G401.6 (cell line): ENCODE results near the gene ATL3.
"Not testable (repeated sequence)": the region's sequence is repeated elsewhere in the genome, so short reads cannot be mapped to it uniquely, and the experiment has no call there.

Experiments used
- FAIRE-seq: peaks from 2 replicates; lab custom pipeline; 2012; peaks lifted over from hg19 to GRCh38; lab: Jason Lieb, UNC

ATL3 gene

DNA sequence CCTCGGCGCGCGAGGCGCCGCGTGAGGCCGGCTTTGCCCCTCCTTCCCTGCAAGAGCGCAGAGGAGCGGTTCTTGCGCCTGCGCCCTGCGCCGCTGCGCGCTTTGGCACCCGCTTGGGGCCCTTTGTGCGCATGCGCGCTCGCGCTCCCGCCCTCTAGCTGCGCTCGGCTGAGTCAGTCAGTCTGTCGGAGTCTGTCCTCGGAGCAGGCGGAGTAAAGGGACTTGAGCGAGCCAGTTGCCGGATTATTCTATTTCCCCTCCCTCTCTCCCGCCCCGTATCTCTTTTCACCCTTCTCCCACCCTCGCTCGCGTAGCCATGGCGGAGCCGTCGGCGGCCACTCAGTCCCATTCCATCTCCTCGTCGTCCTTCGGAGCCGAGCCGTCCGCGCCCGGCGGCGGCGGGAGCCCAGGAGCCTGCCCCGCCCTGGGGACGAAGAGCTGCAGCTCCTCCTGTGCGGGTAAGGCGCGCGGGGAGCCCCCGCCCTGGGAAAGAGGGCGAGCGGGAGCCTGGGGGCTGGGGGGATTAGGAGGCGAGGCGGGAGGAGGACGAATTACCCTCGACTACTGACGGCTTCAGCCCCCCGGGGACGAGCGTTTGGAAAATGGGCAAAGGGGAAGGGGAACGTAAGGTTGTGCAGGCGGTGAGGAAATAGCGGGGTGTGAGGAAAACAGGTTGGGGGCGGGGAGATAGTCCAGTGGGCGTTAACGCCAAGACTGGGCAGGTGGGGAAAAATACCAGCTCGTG is 10.3 kb upstream of the ATL3 start, which contains the start of gene RTN3:
Gene RTN3 (plus strand): TSS at position 180 of the 745 bp plus-strand sequence. CDS start 137 bp downstream, at position 317.
- FAIRE-seq = peak; percentile 95

DNA sequence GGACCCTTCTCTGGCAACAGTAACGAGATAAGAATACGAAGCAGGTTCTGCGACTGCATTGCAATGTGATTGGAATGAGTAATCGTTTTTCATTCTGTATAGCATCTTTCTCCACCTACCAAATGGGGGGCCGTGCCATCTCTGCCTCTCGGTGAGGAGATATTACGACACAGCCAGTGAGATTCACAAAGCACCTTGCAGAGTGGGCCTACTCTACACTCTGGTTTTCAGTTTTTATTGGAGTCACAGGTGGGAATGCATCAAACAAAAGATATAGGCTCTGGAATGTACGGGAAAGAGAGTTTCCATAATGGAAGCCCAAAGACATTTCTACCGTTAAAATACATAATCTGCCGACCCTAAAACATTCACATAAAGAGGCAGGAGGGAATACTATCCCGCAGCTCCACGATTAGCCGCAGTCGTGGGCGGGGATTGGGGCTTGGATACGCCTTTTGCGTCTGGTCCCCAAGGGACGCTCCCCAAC is 9.7 kb upstream of the ATL3 start:
- no peak for FAIRE-seq

DNA sequence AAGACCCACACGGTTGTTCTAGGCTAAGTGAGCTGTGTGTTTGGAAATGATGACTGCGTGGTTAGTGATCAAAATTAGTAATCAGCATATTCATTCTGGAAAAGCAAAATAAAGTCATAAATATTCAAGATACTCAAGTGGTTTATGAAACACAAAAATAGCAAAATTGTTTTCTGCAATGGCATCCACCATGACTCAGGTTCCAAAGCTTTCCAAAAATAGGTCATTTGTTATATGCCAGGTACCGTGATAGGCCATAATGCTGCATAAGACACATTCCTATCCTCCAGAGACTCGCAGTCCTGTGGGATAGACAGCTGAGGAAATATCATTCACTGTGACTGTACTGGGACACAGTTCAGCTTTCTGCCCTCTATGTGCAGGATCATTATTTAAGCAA is 2.4 kb upstream of the ATL3 start:
- no peak for FAIRE-seq

DNA sequence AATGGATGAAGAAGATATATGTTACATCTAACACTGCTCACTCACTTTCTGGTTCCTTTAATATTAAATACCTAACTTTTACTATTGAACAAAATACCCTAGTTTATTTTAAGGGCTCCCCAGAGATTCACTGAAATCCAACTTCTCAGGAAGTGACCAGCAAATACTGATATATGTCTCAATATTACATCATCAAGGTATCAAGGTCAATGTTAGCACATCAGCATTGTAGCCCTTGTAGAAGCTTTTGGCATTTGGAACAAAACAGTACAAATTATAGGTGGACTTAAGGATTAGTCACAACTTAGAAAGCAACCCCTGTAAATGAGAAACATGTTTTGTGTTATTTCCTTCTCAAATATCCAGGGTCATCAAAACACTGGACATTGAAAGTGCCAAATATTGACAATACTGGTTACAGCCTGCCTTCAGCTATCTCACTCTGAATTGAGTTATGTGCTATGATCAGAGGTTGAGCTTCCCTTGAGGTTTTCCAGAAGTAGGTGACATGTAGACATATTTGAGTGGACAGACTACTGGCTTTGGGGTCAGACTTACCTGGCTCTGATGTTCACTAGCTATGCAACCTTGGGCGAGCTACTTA is 1.9 kb upstream of the ATL3 start:
- no peak for FAIRE-seq

DNA sequence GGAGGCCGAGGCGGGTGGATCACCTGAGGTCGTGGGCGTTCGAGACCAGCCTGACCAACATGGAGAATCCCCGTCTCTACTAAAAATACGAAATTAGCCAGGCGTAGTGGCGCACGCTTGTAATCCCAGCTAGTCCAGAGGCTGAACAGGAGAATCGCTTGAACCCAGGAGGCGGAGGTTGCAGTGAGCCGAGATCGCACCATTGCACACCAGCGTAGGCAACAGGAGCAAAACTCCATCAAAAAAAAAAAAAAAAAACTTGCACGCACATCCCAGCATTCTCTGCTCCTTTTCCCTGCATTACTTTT is 934 bp upstream of the ATL3 start:
- no peak for FAIRE-seq

DNA sequence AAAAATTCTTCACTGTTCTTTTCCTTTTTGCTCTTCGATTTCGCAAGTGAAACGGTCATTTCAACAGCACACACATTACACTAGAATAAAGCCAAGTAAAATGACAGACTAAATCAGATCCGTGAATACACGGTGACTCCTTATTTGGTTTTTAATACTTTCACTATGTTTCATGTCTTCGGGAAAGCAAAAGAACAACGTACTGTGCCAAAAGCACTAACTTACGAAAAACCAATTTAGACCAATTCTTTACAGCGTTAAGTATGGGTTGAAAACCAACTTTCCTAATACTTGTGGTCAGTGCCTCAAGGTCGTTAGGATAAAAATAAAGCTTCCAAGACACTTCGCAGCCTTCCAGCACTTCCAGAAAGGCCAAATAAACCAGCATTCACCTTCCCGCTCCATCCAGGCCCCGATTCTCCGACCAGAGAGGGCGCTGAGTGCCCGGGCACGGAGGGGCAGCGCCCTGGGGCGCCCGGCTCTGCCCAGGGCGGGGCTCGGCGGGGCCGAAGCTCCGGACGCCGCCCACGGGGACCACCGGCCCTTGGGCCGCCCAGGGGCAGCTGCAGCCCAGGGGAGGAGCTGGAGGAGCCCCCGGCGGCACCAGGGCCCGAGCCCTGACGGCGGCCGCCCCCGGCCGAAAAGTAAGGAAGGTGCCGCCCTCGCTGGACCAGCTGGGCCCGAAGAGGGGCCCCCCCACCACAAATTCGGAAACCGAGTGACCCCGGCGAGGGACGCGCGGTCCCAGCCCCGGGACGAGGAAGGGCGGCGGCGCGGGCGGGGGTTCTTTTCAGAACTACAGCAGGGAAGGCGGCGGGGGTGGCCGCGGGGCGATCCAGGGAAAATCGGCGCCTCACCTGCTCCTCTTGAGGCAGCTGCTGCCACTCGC is 499 bp downstream of the ATL3 start:
- no peak for FAIRE-seq

DNA sequence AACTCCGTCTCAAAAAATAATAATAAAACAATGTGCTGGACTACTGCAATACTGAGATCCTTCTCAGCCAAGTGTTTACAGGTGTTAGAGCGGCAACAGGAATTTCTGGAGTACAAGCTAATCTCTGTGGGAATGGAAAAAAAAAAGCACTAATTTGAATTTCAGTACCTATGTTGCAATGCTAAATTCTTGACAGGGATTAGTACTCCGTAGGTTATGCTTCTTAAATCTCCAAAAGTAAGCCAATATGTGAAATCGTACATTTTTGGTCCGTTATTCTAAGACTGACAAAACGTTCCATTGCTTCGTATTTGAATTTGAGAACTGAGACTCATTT is 1.1 kb downstream of the ATL3 start:
- no peak for FAIRE-seq

DNA sequence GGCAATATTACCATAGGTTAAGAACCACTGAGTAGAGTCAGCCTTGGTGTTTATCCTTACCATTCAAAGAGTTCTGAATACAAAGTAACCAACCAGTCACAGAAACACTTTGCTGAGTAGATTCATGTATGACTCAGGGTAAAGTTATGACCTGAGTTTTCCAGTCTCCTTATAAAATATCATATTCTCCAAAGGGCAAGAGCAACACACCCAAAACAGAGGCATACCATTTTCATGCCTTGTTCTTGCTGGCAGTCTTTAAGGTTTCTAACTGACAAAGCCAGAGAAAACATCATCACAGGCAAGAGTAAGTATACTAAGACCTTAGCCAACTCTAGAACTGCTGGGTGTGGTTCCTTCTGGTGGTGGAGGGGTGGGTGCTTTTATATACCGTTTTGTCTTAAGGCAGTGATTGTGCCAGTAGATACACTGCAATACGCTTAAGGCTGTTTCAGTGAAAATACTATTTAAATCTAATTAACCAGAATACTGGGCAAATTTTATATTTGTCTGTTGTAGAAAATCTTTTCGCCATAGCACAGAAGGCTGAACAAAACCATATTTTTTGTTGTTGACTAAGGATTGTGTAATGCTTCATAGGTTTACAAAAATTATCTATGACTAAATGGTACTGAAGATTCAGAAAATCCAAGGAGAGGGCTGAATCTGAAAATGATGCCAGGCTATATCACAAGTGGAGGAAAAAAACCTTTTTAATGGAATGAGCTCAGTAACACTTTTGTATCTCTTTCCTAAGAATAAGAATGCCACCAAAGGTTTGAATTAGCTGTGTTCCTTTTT is 3.0 kb downstream of the ATL3 start:
- FAIRE-seq = no peak

DNA sequence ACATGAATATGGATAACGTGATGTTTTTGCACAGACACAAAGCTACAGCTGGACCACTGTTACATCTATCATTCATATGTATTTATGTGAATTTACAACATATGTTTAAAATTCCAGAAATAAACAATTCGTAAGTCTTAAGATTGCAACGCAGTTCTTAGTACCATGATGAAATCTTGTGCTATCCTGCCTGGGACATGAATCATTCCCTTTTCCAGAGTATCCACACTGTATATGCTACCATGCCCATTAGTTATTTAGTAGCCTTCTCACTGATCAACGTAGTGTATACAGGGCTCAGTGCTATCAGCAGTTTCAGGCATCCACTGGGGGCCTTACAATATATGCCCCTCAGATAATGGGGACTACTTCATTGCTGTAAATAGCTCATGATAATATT is 4.3 kb downstream of the ATL3 start:
- FAIRE-seq = no peak

DNA sequence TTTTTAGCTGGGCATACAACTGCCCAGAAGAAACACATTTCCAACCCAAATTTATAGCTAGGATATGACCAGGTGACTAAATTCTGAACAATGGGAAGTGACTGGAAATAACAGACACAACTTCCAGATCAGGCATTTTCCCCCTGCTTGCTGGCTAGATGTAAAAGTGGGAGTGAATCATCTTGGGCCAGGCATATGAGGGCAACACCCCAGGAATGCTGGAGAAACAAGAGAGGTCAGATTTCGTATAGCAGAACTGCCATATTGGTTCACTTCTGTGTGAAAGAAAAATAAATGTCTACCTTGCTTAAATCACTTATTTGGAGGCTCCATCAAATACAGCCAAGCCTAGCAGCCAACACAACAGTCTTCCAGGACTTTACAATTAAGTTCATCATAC is 7.4 kb downstream of the ATL3 start:
- FAIRE-seq = no peak

DNA sequence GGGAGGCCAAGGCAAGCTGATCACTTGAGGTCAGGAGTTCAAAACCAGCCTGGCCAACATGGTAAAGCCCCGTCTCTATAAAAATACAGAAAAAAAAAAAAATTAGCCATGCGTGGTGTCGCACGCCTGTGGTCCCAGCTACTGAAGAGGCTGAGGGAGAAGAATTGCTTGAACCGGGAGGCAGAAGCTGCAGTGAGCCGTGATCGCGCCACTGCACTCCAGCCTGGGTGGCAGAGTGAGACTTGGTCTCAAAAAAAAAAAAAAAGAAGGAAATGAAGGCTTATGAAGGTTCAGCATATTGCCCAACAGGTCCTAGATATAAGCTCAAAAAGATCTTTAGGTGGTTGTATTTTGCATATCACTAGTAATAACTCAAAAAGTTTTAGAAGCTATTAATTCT is 10.2 kb downstream of the ATL3 start:
- no peak for FAIRE-seq

DNA sequence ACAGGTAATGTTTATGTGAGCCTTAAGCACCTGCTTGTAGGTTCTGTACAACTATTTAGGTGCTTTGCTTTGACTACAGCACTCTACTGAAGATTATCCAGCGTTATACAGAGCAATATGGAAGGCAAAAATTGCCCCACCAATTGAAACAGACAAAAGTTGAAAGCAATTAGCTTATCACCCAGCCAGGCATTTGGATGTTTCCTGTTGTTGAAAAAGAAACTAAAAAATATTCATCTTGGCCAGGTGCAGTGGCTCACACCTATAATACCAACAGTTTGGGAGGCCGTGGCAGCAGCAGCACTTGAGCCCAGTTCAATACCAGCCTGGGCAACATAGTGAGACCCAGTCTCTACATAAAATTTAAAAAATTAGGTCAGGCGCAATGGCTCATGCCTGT is 18.5 kb downstream of the ATL3 start:
- FAIRE-seq = no peak

DNA sequence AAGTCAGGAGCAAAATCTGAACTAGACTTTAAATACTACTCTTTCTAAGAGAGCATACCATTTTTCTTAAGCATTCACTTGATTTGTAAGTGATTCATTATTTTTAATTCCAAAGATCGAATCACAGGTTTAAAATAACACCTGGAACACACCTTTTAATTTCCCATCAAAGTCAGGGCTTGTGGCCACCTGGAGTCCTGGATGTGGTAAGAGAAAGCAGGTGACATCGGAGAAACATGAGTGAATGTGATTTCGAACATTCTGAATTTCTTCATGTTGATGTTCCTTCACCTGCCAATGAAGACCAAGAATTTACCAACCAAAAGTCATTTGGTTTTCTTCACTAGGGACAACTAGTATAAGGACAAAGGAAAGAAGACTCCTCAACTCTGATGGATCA is 28.0 kb downstream of the ATL3 start:
- no peak for FAIRE-seq

DNA sequence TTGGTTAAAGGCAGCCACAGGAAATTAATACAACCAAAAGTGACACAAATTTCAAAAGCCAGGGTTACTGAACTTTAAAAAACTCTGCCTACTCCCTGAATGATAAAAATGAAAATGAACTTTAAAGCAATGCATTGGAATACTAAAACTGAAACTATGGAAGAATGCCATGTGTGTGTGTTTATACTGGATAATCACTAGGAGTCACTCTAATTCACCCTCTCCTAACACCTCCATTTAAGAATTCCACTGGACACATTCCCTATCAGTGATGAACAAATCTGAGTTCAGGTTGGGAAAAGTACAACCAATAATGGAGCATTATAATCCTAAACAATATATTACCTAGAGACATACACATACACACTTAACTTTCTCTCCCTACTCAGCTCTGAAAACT is 29.4 kb downstream of the ATL3 start:
- no peak for FAIRE-seq

DNA sequence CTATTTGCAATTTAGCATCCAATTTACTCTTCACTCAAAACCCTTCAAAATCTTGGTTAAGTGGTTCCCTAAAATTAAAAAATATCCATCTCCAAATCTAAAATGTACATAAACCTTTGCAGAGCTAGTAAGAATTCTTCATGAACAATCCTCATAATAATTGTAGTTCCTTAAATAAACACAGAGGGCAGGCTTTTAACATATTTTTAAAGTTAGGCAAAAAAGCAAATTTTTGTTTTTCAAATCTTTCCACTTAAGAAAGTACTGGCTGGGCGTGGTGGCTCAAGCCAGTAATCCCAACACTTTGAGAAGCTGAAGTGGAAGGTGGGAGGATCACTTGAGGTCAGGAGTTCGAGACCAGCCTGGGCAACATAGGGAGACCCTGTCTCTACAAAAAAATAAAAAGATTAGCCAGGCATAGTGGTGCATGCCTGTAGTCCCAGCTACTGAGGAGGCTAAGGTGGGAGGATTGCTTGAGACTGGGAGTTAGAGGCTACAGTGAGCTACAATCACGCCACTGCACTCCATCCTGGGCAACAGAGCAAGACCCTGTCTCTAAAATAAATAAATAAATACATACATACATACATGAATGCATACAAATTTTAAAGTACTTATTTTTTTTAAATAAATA is 31.9 kb downstream of the ATL3 start:
- peak; percentile 82 for FAIRE-seq

DNA sequence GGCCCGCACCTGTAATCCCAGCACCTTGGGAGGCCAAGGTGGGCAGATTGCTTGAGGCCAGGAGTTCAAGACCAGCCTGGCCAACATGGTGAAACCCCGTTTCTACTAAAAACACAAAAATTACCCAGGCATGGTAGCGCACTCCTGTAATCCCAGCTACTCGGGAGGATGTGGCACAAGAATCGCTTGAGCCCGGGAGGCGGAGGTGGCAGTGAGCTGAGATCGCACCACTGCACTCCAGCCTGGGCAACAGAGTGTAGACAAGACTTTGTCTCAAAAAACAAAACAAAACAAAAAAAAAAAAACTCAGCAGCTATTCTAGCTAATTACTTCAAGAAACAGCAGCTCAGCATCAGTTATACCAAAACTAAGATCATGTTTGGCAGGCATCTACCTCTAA is 32.7 kb downstream of the ATL3 start:
- not testable (repeated sequence) for FAIRE-seq

DNA sequence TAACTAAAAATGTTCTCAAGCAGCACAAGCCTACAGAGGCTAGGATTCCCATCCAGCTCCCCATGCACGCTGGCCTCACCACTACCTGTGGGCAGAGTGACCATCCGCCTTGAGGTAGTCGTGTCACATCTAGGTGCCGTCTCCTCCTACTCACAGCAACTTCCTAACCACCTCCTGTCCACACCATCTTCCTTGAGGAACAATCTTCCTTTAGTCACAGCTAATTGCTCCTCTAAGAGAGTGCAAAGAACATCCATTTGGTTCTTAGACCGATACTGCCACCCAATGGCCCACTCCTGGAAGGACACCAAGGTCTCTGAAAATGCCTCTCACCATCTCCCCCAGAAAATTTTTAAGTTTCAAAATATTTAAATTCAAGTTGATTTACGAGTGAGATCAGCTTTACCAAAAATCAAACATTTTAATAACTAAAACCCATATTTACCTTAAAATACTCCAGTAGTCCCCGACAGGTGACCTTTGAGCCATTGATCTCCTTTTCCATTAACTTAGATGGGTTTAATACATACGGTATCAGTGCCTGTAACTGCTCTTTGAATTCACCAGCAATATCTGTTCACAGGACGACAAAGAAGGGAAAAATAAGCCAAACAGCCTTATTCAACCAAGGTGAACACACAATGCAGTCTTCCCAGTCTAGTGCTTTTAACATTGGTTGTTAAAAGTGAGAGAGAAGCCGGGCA is 35.3 kb downstream of the ATL3 start:
- peak; percentile 88 for FAIRE-seq

DNA sequence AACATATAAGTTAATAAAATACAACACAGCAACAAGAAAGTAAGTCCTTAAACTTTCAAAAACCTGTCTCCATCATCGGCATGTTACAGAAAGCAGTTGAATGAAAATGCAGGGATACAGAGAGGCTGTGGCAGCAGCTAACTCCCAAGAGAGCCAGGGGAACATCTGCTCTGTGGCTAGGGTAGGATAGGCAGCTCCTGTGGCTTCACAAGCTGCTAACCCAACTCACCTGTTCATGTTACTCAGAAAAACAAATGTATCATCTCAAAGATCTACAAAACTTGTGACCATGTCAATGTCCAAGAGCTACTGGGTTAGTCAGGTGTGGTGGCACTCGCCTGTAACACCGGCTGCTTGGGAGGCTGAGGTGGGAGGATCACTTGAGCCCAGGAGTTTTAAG is 41.8 kb downstream of the ATL3 start:
- FAIRE-seq = no peak

DNA sequence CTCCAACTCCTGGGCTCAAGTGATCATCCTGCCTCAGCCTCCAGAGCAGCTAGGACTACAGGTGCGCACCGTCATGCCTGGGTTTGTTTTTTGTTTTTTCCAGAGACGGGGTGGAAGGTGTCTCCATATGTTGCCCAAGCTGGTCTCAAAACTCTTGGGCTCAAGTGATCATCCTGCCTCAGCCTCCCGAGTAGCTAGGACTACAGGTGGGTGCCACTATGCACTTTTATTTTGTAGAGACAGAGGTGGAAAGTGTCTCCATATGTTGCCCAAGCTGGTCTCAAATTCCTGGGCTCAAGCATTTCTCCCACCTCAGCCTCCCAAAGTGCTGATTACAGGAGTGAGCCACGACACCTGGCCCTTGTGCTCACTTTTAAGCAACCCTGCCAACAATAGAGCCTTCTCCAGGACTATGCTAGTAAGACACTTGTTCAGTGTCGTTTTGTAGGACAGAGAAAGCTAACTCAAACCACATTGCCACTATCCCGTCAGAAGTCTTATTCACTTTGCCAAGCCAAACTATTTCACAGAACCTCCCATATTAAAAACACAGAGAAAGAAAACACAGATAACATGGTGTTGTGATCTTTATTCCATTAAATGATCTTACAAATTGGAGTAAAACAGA is 47.5 kb downstream of the ATL3 start:
- no peak for FAIRE-seq

DNA sequence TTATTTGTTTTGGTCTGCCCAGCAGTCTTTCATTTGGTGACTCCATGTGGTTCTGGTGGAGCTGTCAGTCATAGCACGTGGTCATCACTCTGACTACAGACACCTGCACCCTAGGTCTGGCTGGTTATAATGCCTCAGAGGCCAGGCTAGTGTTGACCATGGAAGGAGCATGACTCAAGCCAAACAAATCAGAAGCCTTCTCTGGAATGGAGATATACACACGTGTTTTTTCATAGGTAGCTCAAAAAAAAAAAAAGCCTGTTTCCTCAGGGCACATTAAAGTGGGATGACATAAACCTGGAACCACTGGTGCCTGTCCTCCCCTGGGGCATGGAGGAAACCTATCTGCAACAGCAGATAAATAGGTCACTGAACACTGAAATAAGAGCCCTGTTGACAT is 48.9 kb downstream of the ATL3 start:
- FAIRE-seq = no peak

DNA sequence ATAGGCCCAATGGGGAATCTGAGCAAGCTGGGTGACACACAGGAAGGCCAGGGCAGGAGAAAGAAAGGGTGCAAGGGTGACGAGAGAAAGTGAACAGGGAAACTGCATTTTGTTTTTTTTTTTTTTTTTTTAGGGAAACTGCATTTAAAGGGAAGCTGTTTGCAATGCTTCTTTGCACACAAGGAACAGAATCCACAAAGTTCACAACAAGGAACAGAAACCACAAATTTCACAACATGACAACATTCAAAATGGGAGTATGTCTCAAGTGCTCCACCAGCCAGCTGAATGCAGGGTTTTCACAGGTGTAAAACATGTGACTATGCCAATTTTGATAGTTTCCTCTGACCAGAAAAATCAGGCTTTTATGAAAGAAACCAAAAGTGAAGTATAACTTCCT is 50.1 kb downstream of the ATL3 start:
- no peak for FAIRE-seq
